ENCODE data around the gene USF1. TPM values are rescaled to one million over a fixed set of nuclear protein-coding genes. Genes with fewer than 3 reads are reported as not detected.

USF1 gene, protein sequence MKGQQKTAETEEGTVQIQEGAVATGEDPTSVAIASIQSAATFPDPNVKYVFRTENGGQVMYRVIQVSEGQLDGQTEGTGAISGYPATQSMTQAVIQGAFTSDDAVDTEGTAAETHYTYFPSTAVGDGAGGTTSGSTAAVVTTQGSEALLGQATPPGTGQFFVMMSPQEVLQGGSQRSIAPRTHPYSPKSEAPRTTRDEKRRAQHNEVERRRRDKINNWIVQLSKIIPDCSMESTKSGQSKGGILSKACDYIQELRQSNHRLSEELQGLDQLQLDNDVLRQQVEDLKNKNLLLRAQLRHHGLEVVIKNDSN
- 102 and 103 TPM in 2 replicates for total RNA-seq (2014; rRNA removed; shearing (Covaris generic); ENCODE audit: low replicate concordance)

DNA sequence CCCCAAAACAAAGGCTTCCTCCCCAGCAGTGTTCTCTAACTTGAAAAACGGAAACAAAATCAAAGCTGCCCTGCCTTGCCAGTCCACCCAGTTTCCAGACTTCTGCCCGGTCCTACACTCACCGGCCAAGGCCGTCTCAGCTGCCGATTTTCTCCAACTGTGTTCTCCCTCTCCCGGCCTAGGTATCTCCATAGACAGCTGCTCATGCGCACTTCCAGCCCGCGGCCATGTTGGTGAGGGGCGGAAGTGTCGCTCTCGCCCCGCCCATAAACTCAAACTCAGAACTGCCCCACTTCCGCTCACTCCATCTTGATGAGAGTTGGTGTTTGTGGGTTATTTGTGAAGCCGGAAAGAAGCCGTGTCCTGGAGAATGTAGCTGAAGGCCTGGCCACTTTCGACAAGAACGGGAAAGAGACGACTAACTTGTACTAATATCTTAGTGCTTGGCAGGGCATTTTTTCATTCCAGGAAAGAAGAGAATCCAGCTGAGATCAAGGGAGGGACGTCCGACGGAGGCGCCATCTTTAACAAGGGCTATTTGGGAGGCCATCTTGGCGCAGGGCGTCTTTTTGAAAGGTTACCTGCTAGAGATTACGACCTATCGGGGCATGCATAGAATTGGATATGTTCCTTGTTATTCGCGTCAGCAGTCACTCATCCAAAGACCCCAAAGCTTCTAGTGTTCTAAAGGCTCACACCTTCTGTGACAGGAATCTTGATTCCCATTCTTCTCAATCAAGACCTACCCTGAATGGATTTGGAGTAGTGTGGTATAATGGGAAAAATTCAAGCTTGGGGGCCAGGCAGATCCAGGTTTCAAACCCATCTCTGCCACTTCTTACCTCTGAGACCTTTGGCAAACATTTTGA, at the start of gene USF1:
TSS of gene USF1 (minus strand) at position 242 of the 869 bp plus-strand sequence. CDS start 2,702 bp downstream, outside the sequence.
- H3K9me3 ChIP-seq: peaks cover 5% of the 10 kb centered on the region; the same call in 1 of the 2 replicates
- H3K36me3 ChIP-seq: peaks cover 23% of the 10 kb centered on the region
- DNase-seq: peak; percentile 94
- no peaks in the 10 kb centered on the region for H3K27me3 ChIP-seq
- peak within 1 kb of the TSS; percentile 81 for H3K4me3 ChIP-seq

DNA sequence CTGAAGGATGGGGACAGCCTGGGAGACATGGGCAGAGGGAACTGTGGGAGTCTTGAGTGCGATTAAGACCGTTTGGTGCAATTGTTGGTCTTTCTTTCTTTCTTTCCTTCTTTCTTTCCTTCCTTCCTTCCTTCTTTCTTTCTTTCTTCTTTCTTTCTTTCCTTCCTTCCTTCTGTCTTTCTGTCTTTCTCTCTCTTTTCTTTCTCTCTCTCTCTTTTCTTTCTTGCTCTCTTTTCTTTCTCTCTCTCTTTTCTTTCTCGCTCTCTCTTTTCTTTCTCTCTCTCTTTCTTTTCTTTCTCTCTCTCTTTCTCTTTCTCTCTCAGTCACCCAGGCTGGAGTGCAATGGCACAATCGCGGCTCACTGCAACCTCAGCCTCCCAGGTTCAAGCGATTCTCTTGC, 49.5 kb upstream of the USF1 start:
- no peak for DNase-seq
- H3K4me3 ChIP-seq: no peak overlapping the region

DNA sequence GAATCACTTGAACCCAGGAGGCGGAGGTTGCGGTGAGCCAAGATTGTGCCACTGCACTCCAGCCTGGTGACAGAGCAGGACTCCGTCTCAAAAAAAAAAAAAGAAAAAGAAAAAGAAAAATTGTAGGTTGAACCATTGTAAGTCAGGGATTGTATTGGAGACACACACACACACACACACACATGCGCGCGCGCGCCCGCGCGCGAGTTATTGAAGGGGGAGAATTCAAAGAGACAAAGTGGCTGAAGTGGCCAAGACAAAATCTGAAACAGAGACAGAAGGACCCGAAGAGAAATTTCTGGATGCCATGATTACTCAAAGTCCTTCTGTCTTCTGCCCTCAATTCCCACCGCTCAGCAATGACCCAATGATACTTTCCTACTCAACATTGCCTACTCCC, 48.7 kb upstream of the USF1 start:
- Histone ChIP-seq H3K27me3 (no peaks in the 10 kb centered on the region), H3K9me3 (no peaks in the 10 kb centered on the region), H3K36me3 (peaks cover 8% of the 10 kb centered on the region), H3K4me3 (no peak overlapping the region)
- DNase-seq: no peak

More for the DNA sequence above, 49.5 kb upstream of the USF1 start:
- no peaks in the 10 kb centered on the region for H3K27me3 ChIP-seq
- H3K36me3 ChIP-seq: peaks cover 15% of the 10 kb centered on the region
- H3K9me3 ChIP-seq: no peaks in the 10 kb centered on the region

DNA sequence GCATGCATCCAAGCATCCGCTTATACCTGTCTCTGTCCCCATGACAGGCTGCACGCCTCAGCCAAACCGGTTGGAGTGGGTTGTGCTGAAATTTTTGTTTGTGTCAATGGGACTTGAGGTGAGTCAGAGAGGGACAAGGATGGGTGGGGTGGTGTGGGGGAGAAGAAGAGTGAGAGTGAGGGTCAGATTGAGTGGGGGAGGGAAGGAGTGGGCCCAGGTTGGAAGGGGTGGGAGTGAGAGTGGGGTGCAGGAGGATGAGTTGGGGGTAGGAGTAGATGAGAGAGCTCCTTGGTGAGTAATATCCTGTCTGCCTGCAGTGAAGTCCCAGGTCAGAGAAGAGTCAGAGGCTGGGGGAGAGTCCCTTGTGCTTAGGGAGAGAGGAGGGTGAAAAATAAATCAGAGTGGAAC, 46.8 kb upstream of the USF1 start:
- no peaks in the 10 kb centered on the region; the same call in 1 of the 2 replicates for H3K36me3 ChIP-seq
- no peaks in the 10 kb centered on the region for H3K9me3 ChIP-seq
- H3K4me3 ChIP-seq: no peak overlapping the region
- peak; percentile 47 for DNase-seq
- no peaks in the 10 kb centered on the region for H3K27me3 ChIP-seq

DNA sequence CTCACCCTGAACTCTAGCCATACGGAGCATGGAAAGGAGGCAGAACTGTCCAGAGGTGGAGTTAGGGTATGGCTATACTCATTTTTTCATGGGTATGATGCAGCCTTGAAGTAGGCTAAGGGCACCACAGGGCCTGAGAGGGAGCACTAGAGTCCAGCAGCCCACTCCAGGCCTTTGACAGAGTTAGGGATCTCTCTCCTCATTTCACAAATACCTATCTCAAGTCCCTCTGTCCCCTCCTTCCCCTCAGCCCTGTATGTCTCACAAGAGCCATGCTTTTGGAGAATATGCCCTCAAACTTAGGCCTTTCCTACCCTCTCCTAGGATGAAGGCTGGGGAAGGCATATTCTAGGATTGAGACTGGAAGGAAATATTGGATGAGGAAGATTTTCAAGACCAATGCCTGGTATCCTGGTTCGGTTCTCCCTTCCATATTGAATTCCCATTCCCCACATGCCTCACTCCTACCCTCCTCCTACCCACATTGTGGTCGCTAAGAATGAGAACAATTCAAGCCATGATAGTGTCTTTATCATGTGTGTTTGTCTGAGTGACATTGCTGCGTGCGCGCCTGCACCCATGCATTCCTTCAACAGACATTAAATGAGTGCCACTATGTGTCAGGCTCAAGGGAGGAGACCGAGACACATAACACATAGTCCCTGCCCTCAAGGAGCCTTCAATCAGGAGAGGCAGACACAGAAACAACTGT, 46.2 kb upstream of the USF1 start:
- no peaks in the 10 kb centered on the region for H3K9me3 ChIP-seq
- H3K4me3 ChIP-seq: no peak overlapping the region
- H3K36me3 ChIP-seq: no peaks in the 10 kb centered on the region; the same call in 1 of the 2 replicates
- no peaks in the 10 kb centered on the region for H3K27me3 ChIP-seq
- DNase-seq: no peak

DNA sequence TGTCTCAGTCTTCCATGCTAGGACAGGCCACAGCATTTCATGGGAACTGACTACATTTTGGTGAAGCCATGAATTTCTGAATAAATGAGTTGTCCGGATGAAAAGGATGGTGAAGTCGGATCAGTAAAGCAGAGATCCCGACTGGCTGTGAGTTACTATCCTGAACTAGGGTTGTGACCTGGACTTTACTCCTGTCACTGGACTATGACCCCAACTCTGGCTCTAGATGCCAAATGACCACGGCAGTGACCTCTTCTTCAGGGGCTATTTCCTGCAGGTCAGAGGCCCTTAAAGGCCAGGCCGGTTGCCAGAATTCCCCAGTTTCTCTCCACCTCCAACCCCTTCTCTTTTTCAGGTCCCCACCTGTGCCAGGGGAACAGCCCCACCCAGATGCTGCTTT, 45.3 kb upstream of the USF1 start:
- Histone ChIP-seq H3K36me3 (no peaks in the 10 kb centered on the region; the same call in 1 of the 2 replicates), H3K27me3 (no peaks in the 10 kb centered on the region), H3K4me3 (no peak overlapping the region), H3K9me3 (no peaks in the 10 kb centered on the region)
- no peak for DNase-seq

DNA sequence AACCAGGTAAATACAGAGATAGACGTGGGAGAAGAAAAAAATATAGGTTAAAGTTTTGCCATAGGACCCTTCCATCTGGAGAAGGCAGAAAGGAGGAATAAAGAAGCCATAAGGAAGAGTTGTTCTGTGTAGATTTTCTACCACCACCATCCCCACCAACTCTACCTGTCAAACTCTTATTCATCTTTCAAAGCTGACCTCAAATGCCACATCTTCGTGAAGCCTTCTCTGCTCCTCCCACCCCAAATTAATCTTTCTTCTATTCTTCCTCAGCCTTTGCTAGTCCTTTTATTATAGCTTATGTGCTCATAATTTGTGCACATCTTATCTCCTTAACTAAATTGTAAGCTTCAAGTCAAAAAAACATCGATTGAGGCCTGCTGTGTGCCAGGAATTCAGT, 44.8 kb upstream of the USF1 start:
- DNase-seq: no peak
- Histone ChIP-seq H3K4me3 (no peak overlapping the region), H3K27me3 (no peaks in the 10 kb centered on the region), H3K9me3 (no peaks in the 10 kb centered on the region), H3K36me3 (no peaks in the 10 kb centered on the region; the same call in 1 of the 2 replicates)

DNA sequence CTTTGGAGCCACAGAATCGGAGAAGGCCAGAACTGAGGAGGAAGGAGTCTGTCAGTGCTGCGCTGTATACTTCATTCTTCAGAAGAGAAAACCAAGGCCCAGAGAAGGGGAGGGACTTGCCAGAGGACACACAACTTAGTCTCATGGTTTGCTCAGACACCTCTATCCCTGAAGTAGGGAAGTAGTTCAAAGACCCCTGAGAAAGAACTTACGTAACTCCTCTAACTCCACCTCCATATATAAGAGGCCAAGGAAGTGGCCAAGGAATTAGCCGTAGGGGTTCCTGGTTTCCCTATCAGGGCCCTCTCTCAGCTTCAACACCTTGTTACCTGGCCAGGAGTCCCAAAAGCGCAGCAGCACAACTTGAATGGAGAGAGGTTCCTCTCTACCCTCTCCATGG, 44.2 kb upstream of the USF1 start:
- no peak overlapping the region for H3K4me3 ChIP-seq
- H3K36me3 ChIP-seq: no peaks in the 10 kb centered on the region
- H3K27me3 ChIP-seq: no peaks in the 10 kb centered on the region
- no peak for DNase-seq
- H3K9me3 ChIP-seq: no peaks in the 10 kb centered on the region

DNA sequence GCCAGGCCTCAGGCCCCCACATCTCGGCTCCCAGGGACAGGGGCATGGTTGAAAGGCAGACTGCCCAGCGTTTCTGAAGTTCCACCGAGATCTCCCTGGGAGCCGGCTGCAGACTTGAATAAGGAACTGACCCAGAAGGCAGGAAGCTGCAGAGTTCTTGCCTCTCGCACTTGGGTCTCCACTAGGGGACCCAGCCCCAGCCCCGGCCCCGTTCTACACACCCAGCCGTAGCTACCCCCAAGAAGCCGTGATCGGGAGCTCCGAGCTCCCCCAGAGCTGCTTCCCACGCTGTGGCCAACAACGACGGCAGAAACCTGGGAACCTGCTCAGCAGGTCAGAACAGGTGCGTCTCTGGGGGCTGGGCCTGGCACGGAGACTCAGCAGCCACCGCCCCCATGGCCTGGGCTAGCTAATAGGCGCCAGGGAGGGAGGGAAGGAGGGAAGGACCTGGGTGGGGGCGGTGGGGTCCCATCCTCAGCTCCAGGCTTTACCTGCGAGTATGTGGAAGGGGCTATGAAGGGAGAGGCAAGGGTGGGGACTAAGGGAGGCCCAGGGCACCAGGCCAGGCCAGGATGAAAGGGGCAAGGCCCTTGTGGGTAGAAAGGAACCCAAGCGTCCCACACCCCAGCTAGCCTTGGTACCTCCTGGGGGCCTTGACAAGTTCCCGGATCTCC, 43.6 kb upstream of the USF1 start, which contains the start of gene NECTIN4:
TSS of gene NECTIN4 (minus strand) at position 308 of the 674 bp plus-strand sequence. CDS start at position 46, 262 bp downstream.
- Histone ChIP-seq H3K9me3 (no peaks in the 10 kb centered on the region), H3K4me3 (no peak within 1 kb of the TSS)
- DNase-seq: no peak

DNA sequence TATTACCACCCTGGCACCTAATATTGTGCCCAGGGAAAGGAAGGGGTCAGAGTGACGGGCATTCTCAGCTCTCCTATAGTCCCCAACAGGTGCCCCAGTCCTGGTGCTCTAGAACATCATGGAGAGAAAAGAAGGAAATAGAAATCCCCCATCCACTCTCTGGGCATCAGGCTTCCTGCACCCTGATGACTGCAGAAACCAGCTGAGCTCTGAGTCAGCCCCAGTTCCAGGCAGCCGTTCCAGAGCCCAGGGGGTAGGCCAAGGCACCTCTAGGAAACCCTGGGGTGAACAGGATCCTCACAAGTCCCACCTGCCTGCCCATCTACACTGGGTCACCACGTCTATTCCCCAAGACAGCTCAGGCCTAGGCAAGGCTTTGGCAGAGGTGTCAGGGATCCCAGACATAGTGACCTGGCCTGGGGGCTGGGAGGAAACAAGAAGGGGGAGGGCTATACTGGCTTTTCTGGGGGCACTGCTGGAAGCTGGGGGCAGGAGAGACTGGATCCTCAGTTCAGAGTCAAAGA, 42.9 kb upstream of the USF1 start:
- Histone ChIP-seq H3K27me3 (no peaks in the 10 kb centered on the region), H3K9me3 (no peaks in the 10 kb centered on the region), H3K36me3 (no peaks in the 10 kb centered on the region), H3K4me3 (no peak overlapping the region)
- peak; percentile 50 for DNase-seq

More for the DNA sequence above, 43.6 kb upstream of the USF1 start, which contains the start of gene NECTIN4:
- Histone ChIP-seq H3K27me3 (no peaks in the 10 kb centered on the region), H3K36me3 (no peaks in the 10 kb centered on the region)

DNA sequence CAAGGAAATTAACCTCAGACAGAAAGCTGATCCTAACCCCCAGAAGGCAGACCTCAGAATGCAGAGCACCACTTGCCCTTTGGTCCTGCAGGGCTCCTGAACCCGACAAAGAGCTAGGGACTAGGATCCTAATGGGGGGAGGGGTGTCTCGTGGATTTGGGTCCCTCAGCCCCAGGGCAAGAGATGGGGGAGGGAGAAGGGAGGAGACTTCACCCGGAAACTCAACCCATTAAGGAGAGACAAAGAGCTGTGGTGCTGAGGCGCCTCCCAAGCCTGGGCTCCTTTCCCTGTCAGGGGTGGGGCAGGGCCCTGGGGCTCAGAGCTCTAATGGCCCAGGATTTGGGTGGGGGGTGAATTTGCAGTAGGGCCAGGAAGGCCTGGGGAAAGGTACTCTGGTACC, 40.7 kb upstream of the USF1 start:
- Histone ChIP-seq H3K4me3 (no peak overlapping the region), H3K9me3 (no peaks in the 10 kb centered on the region), H3K27me3 (no peaks in the 10 kb centered on the region), H3K36me3 (no peaks in the 10 kb centered on the region)
- no peak for DNase-seq

DNA sequence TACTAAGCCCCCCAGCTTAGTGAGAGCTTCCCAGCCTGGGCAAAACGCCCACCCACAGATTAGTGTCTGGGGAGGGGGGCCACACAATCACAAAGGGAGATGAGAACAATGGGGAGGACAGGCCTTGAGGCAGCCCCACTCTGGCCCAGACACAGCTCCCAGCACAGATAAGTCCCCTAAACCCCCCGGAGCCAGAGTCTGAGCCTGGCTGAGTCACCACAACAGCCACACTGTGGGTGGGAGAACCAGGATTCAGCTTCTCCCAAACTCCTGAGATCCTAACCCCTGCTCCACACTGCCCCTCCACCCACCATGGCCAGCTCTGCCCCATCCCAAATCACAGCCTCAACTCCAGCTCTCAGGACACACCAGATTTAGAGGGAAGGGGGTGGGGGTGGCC, 39.4 kb upstream of the USF1 start:
- peak; percentile 59 for DNase-seq
- Histone ChIP-seq H3K36me3 (no peaks in the 10 kb centered on the region), H3K9me3 (no peaks in the 10 kb centered on the region)

DNA sequence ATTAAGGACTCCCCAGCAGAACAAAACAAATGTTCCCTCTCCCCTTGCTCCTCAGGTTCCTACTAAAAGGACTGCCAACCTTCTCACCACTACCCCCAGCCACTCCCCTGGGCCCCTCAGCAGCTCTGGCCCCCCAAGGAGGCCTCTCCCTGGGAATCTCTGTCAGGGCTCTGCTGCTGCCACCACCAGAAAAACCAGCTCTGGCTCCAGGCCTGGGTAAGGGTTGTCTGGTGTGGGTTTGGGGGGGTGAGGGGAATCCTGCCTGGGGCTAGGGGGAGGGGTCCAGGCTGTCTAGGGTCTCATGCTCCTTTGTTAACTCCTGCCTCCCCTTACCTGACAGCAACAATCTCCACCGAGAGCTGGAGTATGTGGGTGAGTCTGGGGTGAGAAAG, 38.8 kb upstream of the USF1 start:
- Histone ChIP-seq H3K9me3 (no peaks in the 10 kb centered on the region), H3K36me3 (no peaks in the 10 kb centered on the region), H3K27me3 (no peaks in the 10 kb centered on the region), H3K4me3 (no peak overlapping the region)
- no peak for DNase-seq

More for the DNA sequence above, 39.4 kb upstream of the USF1 start:
- H3K27me3 ChIP-seq: no peaks in the 10 kb centered on the region
- H3K4me3 ChIP-seq: no peak overlapping the region

DNA sequence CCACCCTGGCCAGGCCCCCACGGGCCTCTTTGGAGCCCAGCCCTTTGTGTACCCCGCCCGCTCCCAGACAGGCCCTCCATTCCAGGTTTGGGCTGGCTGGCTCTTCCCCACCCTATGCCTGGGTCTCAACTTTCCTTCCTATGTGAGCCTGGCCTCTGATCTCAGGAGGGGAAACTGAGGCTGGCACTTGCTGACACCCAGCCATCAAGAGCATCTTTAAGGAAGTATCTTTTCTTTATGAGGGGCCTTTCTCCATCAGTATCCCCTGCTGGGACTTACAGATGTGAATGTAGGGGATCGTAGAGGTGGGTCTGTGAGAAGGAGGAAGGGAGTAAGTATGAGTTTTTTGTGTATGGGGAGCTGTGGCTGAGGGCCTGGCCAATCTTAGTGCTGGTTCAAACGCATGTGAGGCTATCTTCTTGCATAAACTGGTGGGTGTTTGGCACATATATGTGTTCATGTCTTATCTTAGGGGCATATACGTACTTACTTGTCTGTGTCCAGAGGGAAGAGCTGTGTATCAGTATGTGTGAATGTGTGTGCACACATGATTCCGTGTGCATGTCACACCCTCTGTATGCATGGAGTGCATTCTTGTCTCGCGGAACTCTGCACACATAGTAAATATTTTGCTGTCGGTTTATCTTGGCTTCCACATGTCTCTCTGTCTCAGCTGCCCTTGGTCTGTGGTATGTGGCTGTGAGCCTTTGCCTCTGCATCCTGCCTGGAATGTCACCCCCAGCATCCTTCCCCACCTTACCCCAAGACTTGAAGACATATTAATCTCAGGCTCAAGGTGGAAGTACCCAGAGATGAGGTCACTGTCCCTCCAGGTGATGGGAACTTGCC, 38.2 kb upstream of the USF1 start:
- H3K9me3 ChIP-seq: no peaks in the 10 kb centered on the region
- no peak for DNase-seq
- H3K36me3 ChIP-seq: no peaks in the 10 kb centered on the region
- no peaks in the 10 kb centered on the region for H3K27me3 ChIP-seq
- no peak overlapping the region for H3K4me3 ChIP-seq

DNA sequence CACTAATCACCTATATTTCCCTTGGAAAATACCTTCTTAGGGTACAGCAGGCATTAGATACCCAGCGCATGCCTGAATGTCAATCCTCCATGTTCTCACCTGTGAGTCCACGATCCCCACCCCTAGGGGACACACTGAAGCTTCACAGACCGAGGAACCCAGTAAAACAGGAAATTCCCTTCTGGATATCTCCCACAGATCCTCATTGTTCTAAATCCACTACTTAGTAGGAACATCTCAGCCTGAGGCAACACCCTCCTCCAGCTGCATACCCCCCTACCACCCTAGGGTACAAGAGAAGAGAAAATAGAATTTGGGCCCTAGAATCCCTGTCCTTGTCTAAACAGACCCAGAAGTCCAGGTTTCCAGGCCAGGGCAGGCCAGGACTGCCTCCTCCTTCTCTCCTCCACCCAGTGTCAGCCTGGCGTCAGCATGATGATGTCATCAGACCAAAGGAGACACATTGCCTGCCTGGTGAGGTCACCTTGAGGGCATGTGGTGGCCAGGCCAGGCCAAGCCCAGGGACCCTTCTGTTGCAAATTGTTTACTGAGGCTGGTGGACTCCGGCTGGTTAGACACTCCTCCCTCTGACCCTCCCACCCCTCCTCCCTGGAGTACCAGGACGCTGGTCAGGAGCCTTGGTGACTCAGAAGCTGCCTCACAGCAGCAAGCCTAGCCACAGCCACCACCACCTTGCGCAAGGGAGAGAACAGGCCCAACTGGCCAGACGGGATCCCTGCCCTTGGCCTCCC, 37.4 kb upstream of the USF1 start:
- peak; percentile 94 for DNase-seq
- H3K36me3 ChIP-seq: no peaks in the 10 kb centered on the region
- no peak overlapping the region for H3K4me3 ChIP-seq
- no peaks in the 10 kb centered on the region for H3K9me3 ChIP-seq
- no peaks in the 10 kb centered on the region for H3K27me3 ChIP-seq
